ENCODE data around the gene PPP6R1.

The PPP6R1 gene

DNA sequence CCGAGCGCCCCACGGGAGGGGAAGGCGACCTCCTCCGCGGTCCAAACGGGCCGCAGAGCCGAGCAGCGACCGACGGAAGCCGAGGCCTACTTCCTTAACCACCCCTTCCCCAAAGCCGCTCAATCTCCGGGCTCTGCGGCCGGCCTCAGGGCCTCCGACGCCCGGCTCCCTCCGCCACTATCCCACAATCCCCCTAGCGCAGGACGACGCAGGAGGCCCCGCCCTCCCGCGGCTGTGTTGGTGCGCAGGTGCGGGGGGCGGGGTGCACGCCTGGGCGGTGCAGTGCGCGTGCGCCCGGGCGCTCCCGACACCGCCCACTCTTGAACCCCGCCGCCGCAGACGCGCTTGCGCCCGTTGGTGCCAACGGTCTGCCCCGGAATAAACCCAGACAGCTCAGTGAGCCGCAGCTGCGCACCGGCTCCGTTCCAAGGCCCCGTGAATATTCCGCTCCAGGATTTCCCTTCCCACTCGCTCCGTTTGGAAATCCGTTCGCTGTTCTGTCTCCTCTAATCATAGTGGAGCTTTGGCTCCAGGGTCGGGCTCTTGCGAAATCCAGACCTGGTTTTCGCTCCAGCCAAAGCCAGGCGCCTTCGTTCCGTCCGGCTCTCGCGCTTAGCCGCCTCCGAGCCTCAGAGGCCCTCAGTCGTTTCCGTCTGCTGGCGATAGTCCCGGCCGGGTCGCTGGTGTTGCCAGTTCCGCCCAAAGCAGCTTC, at the start of gene PPP6R1:
Gene PPP6R1, minus strand, starts transcription at position 190 of the 712 bp plus-strand sequence. CDS start 11,914 bp downstream, outside the sequence.
- DNase-seq = peak; percentile 95

DNA sequence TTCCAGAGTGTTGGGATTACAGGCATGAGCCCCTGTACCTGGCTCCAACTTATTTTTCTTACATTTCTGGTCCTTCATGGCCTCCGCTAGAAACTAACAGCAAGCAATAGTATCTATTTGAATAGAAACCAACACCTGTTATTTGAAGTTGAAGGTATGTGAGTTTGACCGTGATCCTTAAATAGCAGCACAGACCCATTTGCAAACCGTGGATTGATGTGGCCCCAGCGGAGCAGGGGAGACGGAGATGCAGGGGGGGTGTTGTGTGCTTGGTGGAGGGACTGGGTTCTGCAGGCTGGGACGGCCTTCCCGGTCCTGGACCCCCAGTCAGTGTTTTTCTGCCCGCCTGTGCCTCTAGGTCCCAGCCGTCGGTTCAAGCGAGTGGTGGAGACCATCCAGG, 49.5 kb upstream of the PPP6R1 start:
- DNase-seq = no peak

DNA sequence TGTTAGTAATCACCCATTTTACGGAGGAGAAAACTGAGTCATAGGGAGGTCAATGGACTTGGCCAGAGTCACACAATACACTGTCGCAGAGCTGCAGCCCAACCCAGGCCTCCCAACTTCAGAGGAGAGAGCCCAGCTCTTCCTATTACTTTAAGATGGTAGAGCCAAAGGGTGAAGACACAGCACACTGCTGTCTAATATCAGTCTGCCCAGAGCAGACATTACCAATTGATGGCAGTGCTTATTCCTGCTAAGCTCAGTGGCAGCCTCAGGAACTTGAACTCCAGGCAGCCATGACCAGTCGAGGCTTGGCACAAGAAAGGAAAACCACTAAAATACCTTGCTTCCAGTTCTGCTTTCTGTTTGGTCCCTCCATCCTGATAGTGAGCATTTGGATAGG, 47.9 kb upstream of the PPP6R1 start:
- DNase-seq = no peak

DNA sequence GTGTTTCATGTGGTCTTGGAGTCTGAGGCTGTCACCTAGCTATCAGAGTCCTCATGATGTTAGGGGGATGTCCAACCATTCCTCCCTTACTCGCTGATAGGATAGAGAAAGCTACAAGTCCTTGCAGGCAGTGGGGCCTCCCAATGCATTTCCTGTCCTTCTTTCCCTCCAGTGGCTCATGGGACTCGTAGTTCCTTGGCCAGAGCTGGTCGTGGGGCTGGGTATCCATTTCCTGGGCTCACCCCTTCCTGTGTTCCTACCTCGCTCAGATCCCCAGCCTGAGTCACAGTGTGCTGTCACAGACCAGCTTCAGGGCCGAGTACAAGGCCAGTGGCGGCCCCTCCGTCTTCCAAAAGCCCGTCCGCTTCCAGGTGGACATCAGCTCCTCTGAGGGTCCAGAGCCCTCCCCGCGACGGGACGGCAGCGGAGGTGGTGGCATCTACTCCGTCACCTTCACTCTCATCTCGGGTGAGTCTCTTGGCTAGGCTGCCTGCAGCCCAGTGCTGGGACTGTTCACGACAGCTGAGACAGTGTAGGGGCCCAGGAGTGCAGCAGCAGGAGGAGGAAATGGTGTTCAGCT, 47.3 kb upstream of the PPP6R1 start:
- DNase-seq = no peak

GRCh38 chr19:55305491-55305890, 46.7 kb upstream of the PPP6R1 start:
- peak; percentile 50 for DNase-seq

- no peak for DNase-seq
Observed at GRCh38 chr19:55304980-55305379, 46.2 kb upstream of the PPP6R1 start.

- no peak for DNase-seq
Observed at GRCh38 chr19:55304279-55304978, 45.6 kb upstream of the PPP6R1 start.

GRCh38 chr19:55303477-55303876, 44.7 kb upstream of the PPP6R1 start:
- DNase-seq = no peak

GRCh38 chr19:55302318-55302703, 43.5 kb upstream of the PPP6R1 start:
- DNase-seq = no peak

DNA sequence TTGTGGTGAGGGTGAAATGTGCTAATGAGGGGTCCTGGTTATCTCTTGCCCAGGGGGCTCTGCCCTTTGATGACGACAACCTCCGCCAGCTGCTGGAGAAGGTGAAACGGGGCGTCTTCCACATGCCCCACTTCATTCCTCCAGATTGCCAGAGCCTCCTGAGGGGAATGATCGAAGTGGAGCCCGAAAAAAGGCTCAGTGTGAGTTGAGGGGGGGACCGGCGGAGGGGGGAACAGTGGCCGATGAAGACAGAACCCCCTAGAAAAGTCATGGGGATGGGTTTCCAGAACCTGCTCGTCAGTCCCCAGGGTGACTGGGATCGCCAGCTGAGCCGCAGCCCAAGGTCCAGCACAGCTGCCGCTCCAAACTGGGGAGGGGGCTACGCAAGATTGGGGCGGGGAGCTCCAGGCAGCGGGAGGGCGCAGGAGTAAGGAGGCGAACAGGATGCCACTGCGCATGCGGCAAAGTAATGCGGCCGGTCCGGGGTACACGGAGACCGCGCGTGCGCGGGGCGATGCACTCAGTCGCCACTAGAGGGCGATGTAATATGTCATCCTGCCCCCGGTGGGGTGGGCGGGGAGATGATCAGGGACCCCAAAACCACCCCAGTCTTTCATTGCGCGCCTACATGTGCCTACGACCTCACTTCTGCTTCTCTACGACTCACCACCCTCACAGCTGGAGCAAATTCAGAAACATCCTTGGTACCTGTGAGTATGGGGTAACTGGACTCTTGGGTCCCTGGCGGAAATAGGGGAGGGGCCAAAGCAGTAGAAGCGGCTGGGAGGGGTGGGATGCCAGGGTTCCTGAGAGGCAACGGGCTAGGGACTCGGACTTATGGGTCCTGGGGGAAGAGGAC, 42.9 kb upstream of the PPP6R1 start:
- DNase-seq = peak; percentile 91

DNA sequence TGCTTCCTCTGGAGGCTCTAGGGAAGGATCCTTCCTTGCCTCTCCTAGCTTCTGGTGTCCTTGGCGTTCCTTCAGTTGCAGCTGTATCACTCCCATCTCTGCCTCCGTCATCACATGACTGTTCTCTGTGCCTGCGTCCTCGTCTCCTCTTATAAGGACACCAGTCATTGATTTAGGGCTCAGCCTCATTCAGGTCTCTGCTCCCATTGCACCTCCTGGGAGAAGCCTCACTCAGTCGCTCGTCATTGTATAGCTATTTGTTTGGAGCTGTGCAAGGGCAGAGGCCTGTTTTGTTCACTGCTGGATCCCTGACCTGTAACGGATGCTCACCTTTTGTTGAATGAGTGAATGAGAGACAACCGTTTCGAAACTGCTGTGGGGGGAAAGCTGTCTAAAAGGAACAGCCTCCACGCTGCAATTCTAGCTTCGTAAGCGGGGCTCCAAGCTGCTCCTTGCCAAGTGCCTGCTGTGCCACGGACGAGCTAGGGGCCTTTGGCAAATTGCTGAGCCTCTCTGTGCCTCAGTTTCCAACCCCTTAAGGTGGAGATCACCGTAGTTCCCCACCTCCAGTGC, 42.2 kb upstream of the PPP6R1 start:
- no peak for DNase-seq

- DNase-seq = no peak
Observed at GRCh38 chr19:55299991-55300390, 41.2 kb upstream of the PPP6R1 start.

DNA sequence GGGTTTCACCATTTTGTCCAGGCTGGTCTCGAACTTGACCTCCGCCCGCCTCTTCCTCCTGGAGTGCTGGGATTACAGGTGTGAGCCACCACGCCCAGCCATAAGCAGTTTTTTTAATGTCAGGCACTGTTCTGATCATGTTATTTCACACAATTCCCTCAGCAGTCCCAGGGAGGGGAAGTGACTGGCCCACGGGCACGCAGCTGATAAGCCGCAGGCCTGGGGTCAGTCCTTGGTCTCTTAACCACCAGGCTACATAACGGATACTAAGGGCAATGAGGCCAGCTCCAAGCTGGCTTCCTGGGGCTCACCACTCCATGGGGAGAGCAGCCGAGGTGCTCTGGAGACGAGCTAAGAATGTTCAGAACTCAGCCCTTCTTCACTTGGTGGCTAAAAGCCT, 38.5 kb upstream of the PPP6R1 start:
- no peak for DNase-seq

DNA sequence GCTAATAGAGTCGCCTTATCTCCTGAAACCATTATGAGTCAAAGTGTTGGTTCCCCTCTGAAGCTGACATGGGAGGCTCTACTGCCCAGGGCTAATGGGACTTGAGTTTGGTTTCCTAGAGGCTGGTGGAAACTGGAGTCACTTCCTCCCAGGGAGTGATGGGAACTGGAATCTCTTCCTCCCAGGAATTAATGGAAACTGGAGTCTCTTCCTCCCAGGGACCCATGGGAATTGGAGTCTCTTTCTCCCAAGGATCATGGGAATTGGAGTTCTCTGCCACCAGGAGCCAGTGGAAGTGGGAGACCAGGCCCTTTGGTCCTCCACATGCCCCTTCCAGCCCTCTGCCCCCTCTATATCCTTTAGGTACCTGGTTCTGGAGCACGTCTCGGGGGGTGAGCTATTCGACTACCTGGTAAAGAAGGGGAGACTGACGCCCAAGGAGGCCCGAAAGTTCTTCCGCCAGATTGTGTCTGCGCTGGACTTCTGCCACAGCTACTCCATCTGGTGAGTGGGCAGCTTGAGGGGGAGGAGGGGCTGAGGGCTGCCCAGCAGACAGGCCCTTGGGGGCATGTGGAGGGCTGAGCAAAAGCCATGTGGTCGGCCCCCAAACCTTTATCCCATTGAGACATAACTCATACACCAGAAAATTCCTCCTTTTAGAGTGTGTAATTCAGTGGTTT, 30.4 kb upstream of the PPP6R1 start:
- DNase-seq = no peak

- DNase-seq = no peak
Observed at GRCh38 chr19:55287361-55288079, 28.7 kb upstream of the PPP6R1 start.

DNA sequence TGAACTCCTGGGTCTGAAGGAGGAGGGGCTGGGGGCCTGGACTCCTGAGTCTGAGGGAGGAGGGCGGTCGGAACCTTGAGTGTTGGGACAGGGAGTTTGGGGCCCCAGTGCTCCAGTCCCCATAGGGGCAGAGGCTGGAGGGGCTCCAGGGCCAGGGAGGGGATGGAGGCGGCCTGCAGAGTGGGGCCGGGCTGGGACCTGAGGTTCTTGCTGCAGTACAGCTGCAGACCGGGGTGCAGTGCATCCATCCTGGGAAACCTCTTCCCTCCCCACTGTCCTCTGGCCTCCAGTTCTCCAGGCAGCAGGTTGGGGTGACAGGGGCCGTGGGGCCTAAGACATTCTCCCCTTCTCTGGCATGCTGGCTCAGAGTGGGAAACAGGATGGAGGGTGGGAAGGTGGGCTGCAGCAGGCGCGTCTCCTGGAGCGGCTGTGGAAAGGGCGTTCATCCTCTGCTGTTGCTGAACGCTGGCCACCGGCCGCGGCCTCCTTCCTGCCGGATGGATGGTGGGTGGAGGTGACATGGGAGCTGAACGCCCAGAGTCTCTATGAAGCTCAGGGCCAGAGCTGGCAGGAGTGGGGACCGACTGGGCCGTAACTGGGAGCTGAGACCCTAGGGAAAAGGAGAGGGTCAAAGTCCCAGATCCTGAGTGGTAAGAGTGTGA, 26.5 kb upstream of the PPP6R1 start:
- no peak for DNase-seq

GRCh38 chr19:55284405-55285058, 25.7 kb upstream of the PPP6R1 start:
- no peak for DNase-seq

DNA sequence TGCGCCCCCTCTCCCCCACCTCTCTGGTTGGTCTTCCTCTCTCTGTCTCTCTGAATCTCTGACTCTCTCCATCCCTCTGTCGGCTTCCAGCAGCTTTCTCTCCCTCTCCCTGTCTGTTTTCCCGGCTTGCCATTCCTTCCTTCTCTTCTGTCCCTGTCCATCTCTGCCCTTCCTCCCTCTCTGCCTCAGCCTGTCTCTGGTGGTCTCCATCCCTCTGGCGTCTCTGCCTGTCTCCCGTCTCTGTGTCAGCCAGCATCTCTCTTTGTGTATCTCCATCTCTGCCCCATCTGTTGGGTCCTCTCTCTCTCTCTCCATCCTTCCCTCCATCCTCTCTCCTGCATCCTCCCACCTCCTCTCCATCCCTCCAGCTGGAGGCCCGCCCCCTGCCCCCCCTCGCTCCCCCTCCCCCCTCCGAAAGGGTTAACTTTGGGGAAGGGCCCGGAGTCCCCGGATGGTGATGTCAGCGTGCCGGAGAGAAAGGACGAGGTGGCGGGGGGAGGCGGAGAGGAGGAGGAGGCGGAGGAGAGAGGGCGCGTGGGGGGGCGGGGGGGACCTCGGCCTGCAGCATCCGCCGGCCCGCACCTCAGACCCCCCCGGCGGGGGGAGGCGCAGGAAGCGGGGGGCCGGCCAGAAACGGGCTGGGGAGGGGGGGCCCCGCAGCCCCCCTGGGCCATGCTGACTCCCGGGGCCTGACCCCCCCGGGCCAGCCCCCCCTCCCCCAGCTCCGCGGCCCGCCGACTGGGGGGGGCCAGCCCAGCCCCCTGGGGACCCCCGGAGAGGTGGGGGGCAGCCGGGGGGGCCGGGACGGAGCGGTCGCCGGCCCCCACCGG, 24.9 kb upstream of the PPP6R1 start, which contains the start of gene BRSK1:
Gene BRSK1, plus strand, starts transcription at position 450 of the 830 bp plus-strand sequence. CDS start 446 bp downstream, outside the sequence.
- peak; percentile 70 for DNase-seq

Measured in CD4-positive, alpha-beta T cell treated with Interleukin-15 for 1 hour (primary cell).